ENCODE data around the gene AQP5.
"Not testable (repeated sequence)": the region's sequence is repeated elsewhere in the genome, so short reads cannot be mapped to it uniquely, and the experiment has no call there.

AQP5 gene

GRCh38 chr12:49983892-49984291 is 22.2 kb downstream of the AQP5 start:
- DNase-seq: no peak

- no peak for DNase-seq
Observed at GRCh38 chr12:49984476-49985359, 23.0 kb downstream of the AQP5 start.

GRCh38 chr12:49985981-49986380 is 24.3 kb downstream of the AQP5 start:
- DNase-seq: no peak

GRCh38 chr12:49986476-49986875 is 24.8 kb downstream of the AQP5 start:
- not testable (repeated sequence) for DNase-seq

GRCh38 chr12:49987625-49988303 is 26.1 kb downstream of the AQP5 start:
- DNase-seq: no peak

GRCh38 chr12:49989400-49989799 is 27.7 kb downstream of the AQP5 start:
- not testable (repeated sequence) for DNase-seq

GRCh38 chr12:49990273-49990672 is 28.6 kb downstream of the AQP5 start:
- no peak for DNase-seq

- no peak for DNase-seq
Observed at GRCh38 chr12:49998453-49998852, 36.8 kb downstream of the AQP5 start.

- no peak for DNase-seq
Observed at GRCh38 chr12:50003595-50003994, 41.9 kb downstream of the AQP5 start.

GRCh38 chr12:50004696-50005095 is 43.0 kb downstream of the AQP5 start:
- no peak for DNase-seq

GRCh38 chr12:50005175-50005574 is 43.5 kb downstream of the AQP5 start:
- no peak for DNase-seq

GRCh38 chr12:50006280-50006679 is 44.6 kb downstream of the AQP5 start:
- DNase-seq: no peak

- no peak for DNase-seq
Observed at GRCh38 chr12:50006754-50007442, 45.2 kb downstream of the AQP5 start.

GRCh38 chr12:50013361-50014147 is 51.9 kb downstream of the AQP5 start:
- DNase-seq: no peak

GRCh38 chr12:50014342-50014741 is 52.7 kb downstream of the AQP5 start:
- no peak for DNase-seq
